Cardiac fibroblast (primary cell): ENCODE measurements around the gene ZDHHC11B.
"Not testable (repeated sequence)": the region's sequence is repeated elsewhere in the genome, so short reads cannot be mapped to it uniquely, and the experiment has no call there.

ENCODE experiments used
- DNase-seq, 2 donors: peaks; one replicate each; pipeline versions ENCODE4 v3.0.0 to v3.0.0-alpha.2; 2010; ENCODE audit warnings: low read depth in 2 of 2
- H3K4me3 ChIP-seq, 2 donors: replicated peaks in 1 of 2; 1 replicate in 1 of 2; 2 replicates in 1 of 2; pipeline ENCODE4 v1.5.1; 2011; ENCODE audit warnings: low read depth in 2 of 2, low read length in 2 of 2, mild to moderate bottlenecking in 2 of 2, moderate library complexity in 1 of 2
- TF ChIP-seq, protein P1 (sequence below): IDR thresholded peaks from one replicate; pipeline ENCODE4 v1.5.1; 2011; ENCODE audit warnings: low read depth, mild to moderate bottlenecking, low read length, inconsistent platforms

ZDHHC11B gene

GRCh38 chr5:777756-778161 lies 6.8 kb downstream of the ZDHHC11B start:
- TF ChIP-seq, protein P1, sequence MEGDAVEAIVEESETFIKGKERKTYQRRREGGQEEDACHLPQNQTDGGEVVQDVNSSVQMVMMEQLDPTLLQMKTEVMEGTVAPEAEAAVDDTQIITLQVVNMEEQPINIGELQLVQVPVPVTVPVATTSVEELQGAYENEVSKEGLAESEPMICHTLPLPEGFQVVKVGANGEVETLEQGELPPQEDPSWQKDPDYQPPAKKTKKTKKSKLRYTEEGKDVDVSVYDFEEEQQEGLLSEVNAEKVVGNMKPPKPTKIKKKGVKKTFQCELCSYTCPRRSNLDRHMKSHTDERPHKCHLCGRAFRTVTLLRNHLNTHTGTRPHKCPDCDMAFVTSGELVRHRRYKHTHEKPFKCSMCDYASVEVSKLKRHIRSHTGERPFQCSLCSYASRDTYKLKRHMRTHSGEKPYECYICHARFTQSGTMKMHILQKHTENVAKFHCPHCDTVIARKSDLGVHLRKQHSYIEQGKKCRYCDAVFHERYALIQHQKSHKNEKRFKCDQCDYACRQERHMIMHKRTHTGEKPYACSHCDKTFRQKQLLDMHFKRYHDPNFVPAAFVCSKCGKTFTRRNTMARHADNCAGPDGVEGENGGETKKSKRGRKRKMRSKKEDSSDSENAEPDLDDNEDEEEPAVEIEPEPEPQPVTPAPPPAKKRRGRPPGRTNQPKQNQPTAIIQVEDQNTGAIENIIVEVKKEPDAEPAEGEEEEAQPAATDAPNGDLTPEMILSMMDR, result no peak
- H3K4me3 ChIP-seq, result no peak overlapping the region
- DNase-seq, result no peak

GRCh38 chr5:776862-777711 lies 7.4 kb downstream of the ZDHHC11B start:
- DNase-seq, result no peak
- no peak overlapping the region for H3K4me3 ChIP-seq
- TF ChIP-seq, protein P1, result no peak

GRCh38 chr5:775961-776861 lies 8.3 kb downstream of the ZDHHC11B start:
- no peak overlapping the region for H3K4me3 ChIP-seq
- DNase-seq, result no peak
- TF ChIP-seq, protein P1, result no peak

GRCh38 chr5:775595-775960 lies 9.0 kb downstream of the ZDHHC11B start:
- not testable (repeated sequence) for DNase-seq, H3K4me3 ChIP-seq

DNA sequence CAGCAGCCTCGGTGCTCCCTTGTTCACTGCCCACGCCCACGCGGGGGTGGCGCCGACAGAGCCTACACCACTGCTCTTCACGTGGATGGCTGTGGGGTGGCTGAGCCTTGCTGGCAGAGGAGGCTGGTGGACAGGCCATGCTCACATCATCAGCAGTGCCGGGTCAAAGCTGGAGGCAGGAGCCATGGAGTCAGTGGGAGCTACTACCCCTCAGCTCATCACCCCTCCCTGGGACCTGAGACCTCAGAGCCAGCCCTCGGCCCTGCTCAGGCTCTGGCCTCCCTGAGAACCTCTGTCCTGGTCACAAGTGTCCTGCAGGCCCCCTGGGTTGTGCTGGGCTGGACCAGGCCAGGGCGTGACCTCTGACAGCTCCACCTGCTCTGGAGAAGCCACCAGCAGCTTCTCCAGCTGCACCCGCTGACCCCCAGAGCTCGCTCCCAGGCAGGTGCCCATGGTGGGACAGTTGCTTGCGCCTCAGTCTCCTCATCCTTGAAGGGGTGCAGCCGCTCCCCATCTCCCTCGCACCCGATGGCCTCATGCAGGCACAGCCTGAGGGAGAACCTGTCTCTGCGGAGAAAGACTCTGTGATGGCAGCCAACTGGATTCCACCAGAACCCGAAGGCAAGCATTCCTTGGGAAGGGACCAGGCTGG lies 9.5 kb downstream of the ZDHHC11B start:
- not testable (repeated sequence) for H3K4me3 ChIP-seq, DNase-seq

DNA sequence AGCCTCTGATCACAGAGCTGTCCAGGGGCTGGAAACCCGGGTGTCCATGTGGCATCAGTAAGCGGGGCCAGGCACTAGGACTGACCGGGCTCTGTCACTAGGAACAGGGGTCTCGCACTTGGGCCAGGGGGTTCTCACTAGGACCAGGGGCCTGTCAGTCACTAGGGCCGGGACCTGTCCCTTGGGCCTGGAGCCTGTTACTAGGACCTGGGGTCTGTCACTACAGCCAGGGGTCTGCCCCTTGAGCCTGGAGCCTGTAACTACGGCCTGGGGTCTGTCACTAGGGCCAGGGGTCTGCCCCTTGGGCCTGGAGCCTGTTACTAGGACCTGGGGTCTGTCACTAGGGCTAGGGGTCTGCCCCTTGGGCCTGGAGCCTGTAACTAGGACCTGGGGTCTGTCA lies 10.2 kb downstream of the ZDHHC11B start:
- DNase-seq, H3K4me3 ChIP-seq: not testable (repeated sequence)

DNA sequence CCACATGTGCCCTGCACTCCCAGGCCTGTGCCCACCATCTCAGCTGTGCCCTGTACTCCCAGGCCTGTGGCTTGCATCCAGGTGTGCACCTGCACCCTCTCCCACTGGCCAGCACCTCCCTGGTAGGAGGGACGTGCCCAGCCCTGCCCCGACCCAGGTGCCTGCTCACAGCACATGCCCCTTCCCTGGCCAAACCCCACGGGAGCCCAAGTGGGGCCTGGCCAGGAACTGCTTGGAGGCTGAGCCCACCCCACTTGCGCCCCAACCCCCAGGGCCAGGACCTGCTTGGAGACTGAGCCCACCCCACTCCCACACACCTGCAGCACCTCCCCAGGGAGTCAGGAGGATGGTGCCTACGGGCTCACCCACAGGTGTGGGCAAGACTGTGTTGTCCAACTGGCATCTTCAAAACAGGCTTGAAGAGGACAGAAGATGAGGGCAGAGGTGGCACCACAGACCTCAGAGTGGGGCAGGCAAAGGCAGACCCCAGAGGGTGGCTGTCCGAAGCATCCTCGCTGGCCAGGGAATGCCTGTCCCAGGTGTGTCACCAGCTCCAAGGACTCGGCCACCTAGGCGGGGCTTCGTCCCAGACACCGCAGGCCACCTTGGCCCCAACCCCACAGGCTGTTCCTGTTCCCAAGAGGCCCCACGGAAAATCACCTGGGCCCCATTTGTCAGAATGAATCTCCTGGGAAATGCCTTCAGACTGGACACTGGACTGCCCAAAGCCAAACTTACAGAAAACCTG lies 10.8 kb downstream of the ZDHHC11B start:
- H3K4me3 ChIP-seq, result no peak overlapping the region
- DNase-seq, result no peak
- TF ChIP-seq, protein P1, result no peak

- DNase-seq, H3K4me3 ChIP-seq: not testable (repeated sequence)
These were observed 11.6 kb downstream of the ZDHHC11B start for GRCh38 chr5:772931-773330.

DNA sequence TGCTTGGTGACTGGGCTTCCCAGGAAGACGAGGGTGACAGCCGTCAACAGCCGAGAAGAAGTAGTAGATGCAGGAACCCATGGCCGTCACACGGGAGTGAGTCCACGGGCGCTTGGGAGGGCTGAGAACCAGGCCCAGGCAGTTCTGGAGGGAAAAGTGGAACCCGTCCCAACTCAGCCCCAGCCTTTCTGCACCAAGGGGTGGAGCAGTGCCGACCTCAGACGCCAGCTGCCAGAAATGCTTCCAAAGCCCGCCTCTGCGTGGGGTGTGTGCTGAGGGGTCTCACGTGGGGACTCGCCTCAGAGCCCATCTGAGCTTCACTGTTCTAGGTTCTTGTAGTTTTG lies 12.0 kb downstream of the ZDHHC11B start:
- H3K4me3 ChIP-seq, DNase-seq: not testable (repeated sequence)

DNA sequence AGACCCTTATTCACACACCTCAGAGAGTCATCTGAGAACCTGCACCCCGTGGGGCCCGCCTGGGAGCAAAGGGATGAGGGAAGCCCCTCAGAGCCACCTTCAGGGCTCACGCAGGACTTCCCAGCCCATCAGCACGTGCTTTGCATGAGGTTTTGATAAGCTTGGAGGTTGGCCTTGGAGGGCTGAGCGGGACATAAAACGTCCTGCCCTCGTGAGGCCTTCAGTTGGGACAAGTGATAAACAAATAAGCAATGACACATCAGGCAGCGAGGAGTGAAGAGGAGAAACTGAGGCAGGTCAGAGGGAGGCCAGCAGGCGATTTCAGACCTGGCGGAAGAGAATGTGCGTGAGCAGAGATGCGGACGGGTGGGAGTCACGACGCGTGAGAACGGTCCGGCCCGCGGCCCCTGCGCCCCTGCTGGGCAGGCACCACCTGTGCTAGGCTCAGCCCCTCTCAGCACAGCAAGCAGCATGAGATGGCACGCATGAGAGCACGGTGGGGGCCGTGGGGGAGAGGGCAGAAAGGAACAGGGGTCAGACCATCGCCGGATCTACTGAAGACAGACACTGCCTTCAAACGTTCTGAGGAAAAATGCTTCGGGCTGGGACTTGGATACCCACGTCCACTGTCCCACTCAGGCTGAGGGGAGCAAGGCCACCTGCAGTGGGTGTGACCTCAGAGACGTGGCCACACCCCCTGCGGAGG lies 12.5 kb downstream of the ZDHHC11B start:
- not testable (repeated sequence) for H3K4me3 ChIP-seq, DNase-seq

DNA sequence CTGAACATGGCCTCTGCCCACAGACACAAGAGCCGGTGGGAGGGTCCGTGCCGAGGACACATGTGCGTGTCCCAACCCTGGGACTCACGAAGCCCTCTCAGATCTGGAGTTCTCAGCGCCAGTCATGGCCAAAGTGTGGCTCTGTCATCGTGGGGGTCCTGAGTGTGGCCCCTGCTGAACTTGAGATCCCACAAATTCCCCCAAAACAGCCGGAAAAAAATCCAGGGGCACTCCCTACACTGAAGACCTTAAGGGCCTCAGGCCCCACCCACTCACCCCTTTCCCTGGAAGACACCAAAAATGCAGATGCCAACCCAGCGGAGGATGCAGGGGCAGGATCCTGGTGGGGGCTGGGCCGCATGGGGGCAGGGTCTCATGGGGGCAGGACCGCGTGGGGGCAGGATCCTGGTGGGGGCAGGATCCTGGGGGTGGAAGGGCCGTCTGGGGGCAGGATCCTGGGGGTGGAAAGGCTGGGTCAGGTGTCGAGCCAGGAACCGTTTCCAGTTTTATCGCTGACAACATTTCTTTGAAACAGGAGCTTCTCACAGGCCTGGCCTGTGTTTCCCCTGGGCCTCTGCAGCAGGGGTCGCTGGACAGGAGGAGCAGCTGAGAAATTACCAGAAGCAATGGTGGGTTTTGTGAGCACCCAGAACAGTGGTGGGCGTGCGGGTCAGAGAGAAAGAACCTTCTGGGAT lies 13.3 kb downstream of the ZDHHC11B start:
- not testable (repeated sequence) for H3K4me3 ChIP-seq, DNase-seq
